ENCODE data around the gene ADCY5.

ADCY5 gene

GRCh38 chr3:123275691-123276090 is 173.2 kb downstream of the ADCY5 start:
- Histone ChIP-seq H3K9me3 (ENCODE audit: control insufficient read depth, insufficient read depth, low read depth, low read length) (no peaks in the 10 kb centered on the region), H3K4me3 (ENCODE audit: low read depth, low read length) (no peak overlapping the region), H3K36me3 (ENCODE audit: control insufficient read depth in 2 of 2, insufficient read depth in 1 of 2, low read length in 2 of 2) (peaks cover 0 to 6% of the 10 kb centered on the region in 2 experiments; a peak in 1 of 3 replicates), H3K27ac (ENCODE audit: extremely low read depth, low read depth, low read length) (no peak overlapping the region), H3K4me1 (ENCODE audit: control insufficient read depth, insufficient read depth, low read length) (no peaks in the 10 kb centered on the region)
- POLR2A ChIA-PET = no interaction called here
- no peak for TF ChIP-seq ZNF274 (IDR thresholded peaks at IDR 0.05; ENCODE audit: low read length)
- no peak for TF ChIP-seq ZNF274 (tag by site-specific recombination; IDR thresholded peaks at IDR 0.05; ENCODE audit: borderline replicate concordance)
- no peak for TF ChIP-seq ZNF837 (tag by site-specific recombination; IDR thresholded peaks at IDR 0.05)
- TF ChIP-seq ZNF544 (tag by site-specific recombination; IDR thresholded peaks at IDR 0.05) = no peak
- TF ChIP-seq ZNF639 (tag by site-specific recombination; IDR thresholded peaks at IDR 0.05) = no peak
- no peak for TF ChIP-seq GLIS2 (tag by site-specific recombination; IDR thresholded peaks at IDR 0.05)
- no peak for TF ChIP-seq ZNF24 (tag by site-specific recombination; IDR thresholded peaks at IDR 0.05)
- no peak for TF ChIP-seq ZNF174 (tag by site-specific recombination; IDR thresholded peaks at IDR 0.05)
- no peak for TF ChIP-seq ZNF121 (tag by site-specific recombination; IDR thresholded peaks at IDR 0.05)
- no peak for TF ChIP-seq ZFP37 (tag by site-specific recombination; IDR thresholded peaks at IDR 0.05)
- TF ChIP-seq EGR2 (tag by site-specific recombination; IDR thresholded peaks at IDR 0.05; ENCODE audit: low read depth) = no peak
- no peak for TF ChIP-seq AEBP2 (tag by site-specific recombination; IDR thresholded peaks at IDR 0.05; ENCODE audit: borderline replicate concordance)
- TF ChIP-seq ZBTB7A (tag by site-specific recombination; IDR thresholded peaks at IDR 0.05; ENCODE audit: low read depth) = no peak
- TF ChIP-seq ZNF16 (tag by site-specific recombination; IDR thresholded peaks at IDR 0.05; ENCODE audit: low read depth) = no peak
- TF ChIP-seq PATZ1 (tag by site-specific recombination; IDR thresholded peaks at IDR 0.05) = no peak
- no peak for TF ChIP-seq ZNF239 (tag by site-specific recombination; IDR thresholded peaks at IDR 0.05)
- no peak for TF ChIP-seq ZNF670 (tag by site-specific recombination; IDR thresholded peaks at IDR 0.05; ENCODE audit: low read depth)
- TF ChIP-seq ZNF23 (tag by site-specific recombination; IDR thresholded peaks at IDR 0.05; ENCODE audit: borderline replicate concordance) = no peak
- TF ChIP-seq ZNF426 (tag by site-specific recombination; IDR thresholded peaks at IDR 0.05) = no peak
- TF ChIP-seq HOXA7 (CRISPR knock-in tag; IDR thresholded peaks at IDR 0.05; ENCODE audit: borderline replicate concordance) = no peak
- TF ChIP-seq PRDM4 (tag by site-specific recombination; IDR thresholded peaks at IDR 0.05) = no peak
- CTCF ChIA-PET = interaction anchor here (0.7 kb wide), 1 partner anchor 10 kb away, joined by 3 read pairs; no protein-coding TSS in a partner anchor
